Stimulated activated naive B cell treated with anti-CD40 and anti-IgM and Interleukin-4, amounts not matched to agents 10 μg/mL and 1 μg/mL and 100 μg/mL, for 72 hours (primary cell): ENCODE data around the gene ST8SIA1.
A peak's percentile ranks its signal among the peaks of the same experiment; 100 is the strongest.

ENCODE experiments used
- ATAC-seq, 2 donors: fragments of 150-1000 bp; cut with Tn5 transposase; replicated peaks; 2 replicates each; pipeline ENCODE4 v1.10.0; 2021; ENCODE audit warnings: moderate library complexity in 1 of 2
- DNase-seq: peaks from one replicate; pipeline ENCODE4 v3.0.0; 2021
- H3K27ac Mint-ChIP-seq: one replicate; pipeline ENCODE4 v1.8.0; 2022; ENCODE audit warnings: mild to moderate bottlenecking, mixed read lengths
- H3K27me3 Mint-ChIP-seq, 2 donors: one replicate each; pipeline ENCODE4 v1.8.0; 2022; ENCODE audit warnings: mixed read lengths in 2 of 2
- H3K36me3 Mint-ChIP-seq, 2 donors: one replicate each; pipeline ENCODE4 v1.8.0; 2022; ENCODE audit warnings: mixed read lengths in 2 of 2, mild to moderate bottlenecking in 1 of 2
- H3K4me1 Mint-ChIP-seq, 2 donors: one replicate each; pipeline ENCODE4 v1.8.0; 2022; ENCODE audit warnings: mixed read lengths in 2 of 2, mild to moderate bottlenecking in 1 of 2
- H3K4me3 Mint-ChIP-seq, 2 donors: one replicate each; pipeline ENCODE4 v1.8.0; 2022; ENCODE audit warnings: mild to moderate bottlenecking in 2 of 2, mixed read lengths in 2 of 2, moderate library complexity in 1 of 2
- H3K9me3 Mint-ChIP-seq, 2 donors: one replicate each; pipeline ENCODE4 v1.8.0; 2022; ENCODE audit warnings: mixed read lengths in 2 of 2, mild to moderate bottlenecking in 1 of 2

ST8SIA1 gene

DNA sequence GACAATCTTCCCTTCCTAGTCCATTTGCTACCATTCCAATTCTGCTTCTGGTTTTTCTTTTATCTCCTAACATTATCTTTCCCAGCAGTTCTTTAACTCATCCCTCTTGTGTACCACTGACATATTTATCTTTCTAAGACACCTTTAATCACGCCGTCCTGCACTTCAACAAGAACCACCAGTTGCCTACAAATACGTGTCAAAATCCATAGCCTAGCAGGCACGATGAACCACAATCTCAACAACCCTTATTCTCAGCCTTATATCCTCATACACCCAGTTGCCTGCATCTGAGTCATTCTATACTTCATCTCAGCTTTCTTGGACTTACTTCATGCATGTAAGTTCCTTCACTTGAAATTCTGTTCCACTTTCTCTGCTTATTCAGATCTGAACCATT, 16.4 kb upstream of the ST8SIA1 start:
- no peaks in the 10 kb centered on the region for H3K36me3 Mint-ChIP-seq
- peaks cover 0 to 5% of the 10 kb centered on the region in 2 donors for H3K9me3 Mint-ChIP-seq
- H3K27ac Mint-ChIP-seq = no peak overlapping the region
- H3K4me1 Mint-ChIP-seq = no peaks in the 10 kb centered on the region
- ATAC-seq (no peak), DNase-seq (no peak)
- H3K4me3 Mint-ChIP-seq = no peak overlapping the region
- peaks cover 7 to 16% of the 10 kb centered on the region in 2 donors for H3K27me3 Mint-ChIP-seq

DNA sequence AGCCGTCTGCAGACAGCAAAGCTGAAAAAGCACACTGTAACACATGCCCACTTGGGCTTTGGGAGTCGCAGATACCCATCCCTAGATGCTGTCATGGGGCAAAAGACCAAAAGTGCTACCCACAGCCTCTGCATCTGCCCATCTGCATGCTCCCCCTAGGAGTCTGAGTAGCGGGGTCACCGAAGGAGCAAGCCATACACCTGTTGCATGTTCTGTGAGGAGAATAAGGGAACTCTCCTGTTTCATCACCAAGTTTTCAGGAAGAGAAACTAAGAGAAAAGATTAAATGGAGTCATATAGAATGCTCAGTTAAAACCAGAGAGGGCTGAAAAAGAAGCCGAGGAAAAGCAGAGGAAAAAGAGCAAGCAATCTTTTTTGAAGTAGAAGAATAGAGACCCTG, 13.7 kb upstream of the ST8SIA1 start:
- H3K27ac Mint-ChIP-seq = no peak overlapping the region
- no peak overlapping the region for H3K4me3 Mint-ChIP-seq
- H3K4me1 Mint-ChIP-seq = no peaks in the 10 kb centered on the region
- peaks cover 3 to 6% of the 10 kb centered on the region in 2 donors for H3K27me3 Mint-ChIP-seq
- peaks cover 0 to 5% of the 10 kb centered on the region in 2 donors for H3K9me3 Mint-ChIP-seq
- DNase-seq = no peak
- no peaks in the 10 kb centered on the region for H3K36me3 Mint-ChIP-seq
- ATAC-seq = no peak

DNA sequence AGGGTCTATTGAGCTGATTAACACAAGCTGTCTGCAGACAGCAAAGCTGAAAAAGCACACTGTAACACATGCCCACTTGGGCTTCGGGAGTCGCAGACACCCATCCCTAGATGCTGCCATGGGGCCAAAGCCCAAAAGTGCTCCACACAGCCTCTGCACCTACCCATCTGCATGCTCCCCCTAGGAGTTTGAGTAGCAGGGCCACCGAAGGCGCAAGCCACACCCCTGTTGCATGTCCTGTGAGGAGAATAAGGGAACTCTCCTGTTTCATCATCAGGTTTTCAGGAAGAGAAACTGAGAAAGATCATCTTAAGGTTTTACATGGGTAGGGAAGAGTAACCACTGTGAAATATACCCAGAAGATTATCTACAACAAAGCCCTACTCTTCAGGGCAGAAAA, 5.6 kb upstream of the ST8SIA1 start:
- Mint-ChIP-seq H3K4me3 (no peak overlapping the region), H3K36me3 (peaks cover 6 to 9% of the 10 kb centered on the region in 2 donors), H3K27ac (no peak overlapping the region), H3K4me1 (peaks cover 6 to 7% of the 10 kb centered on the region in 2 donors), H3K9me3 (peaks cover 7 to 15% of the 10 kb centered on the region in 2 donors), H3K27me3 (peaks cover 53 to 68% of the 10 kb centered on the region in 2 donors)
- DNase-seq (no peak), ATAC-seq (peak; percentile 15 to 37)

DNA sequence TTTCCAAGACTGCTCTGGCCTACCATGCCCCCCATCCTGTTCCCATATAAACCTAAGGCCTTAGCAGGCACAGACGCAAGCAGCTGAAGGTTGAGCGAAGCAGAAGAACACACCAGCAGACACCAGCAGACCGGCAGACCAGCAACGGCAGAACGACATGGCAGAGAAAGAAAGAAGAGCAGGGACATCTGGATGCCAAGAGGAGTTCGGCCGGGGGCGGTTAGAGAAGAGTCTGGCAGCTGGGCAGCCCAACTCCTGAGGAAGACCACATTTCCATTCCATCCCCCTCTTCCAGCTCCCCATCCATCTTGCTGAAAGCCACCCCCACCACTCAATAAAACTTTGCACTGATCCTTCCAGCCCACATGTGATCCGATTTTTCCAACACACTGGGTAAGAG, 5.2 kb upstream of the ST8SIA1 start:
- Mint-ChIP-seq H3K27me3 (peaks cover 58 to 72% of the 10 kb centered on the region in 2 donors), H3K4me1 (peaks cover 6 to 12% of the 10 kb centered on the region in 2 donors), H3K27ac (no peak overlapping the region), H3K9me3 (peaks cover 7 to 15% of the 10 kb centered on the region in 2 donors), H3K4me3 (no peak overlapping the region), H3K36me3 (peaks cover 9% of the 10 kb centered on the region in 2 donors)
- DNase-seq = no peak
- ATAC-seq = no peak

DNA sequence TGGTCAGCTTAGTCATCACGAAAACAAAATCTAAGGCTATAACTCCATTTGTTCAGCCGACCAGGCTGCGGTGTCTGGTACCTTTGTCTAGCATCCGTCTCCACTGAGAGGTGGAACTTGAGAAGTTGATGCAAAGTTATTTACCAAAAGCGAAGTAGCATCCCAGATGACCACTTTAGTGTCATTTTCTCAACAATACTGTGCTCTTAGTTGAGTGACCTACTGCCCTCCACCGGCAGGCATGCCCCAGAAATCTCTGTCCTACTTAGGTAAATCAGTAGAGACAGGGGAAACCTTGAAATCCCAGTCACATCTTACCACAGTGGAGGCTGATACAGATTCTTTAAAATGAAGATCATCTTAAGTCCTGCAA, 1.3 kb upstream of the ST8SIA1 start:
- H3K4me1 Mint-ChIP-seq = peaks cover 13 to 28% of the 10 kb centered on the region in 2 donors
- ATAC-seq (peak; percentile 16 to 30), DNase-seq (no peak)
- peaks cover 0 to 4% of the 10 kb centered on the region in 2 donors for H3K36me3 Mint-ChIP-seq
- H3K27me3 Mint-ChIP-seq = peaks cover 72 to 79% of the 10 kb centered on the region in 2 donors
- peaks cover 0 to 4% of the 10 kb centered on the region in 2 donors for H3K9me3 Mint-ChIP-seq
- no peak overlapping the region for H3K27ac Mint-ChIP-seq
- H3K4me3 Mint-ChIP-seq = peak overlapping the region; percentile 90 to 96

DNA sequence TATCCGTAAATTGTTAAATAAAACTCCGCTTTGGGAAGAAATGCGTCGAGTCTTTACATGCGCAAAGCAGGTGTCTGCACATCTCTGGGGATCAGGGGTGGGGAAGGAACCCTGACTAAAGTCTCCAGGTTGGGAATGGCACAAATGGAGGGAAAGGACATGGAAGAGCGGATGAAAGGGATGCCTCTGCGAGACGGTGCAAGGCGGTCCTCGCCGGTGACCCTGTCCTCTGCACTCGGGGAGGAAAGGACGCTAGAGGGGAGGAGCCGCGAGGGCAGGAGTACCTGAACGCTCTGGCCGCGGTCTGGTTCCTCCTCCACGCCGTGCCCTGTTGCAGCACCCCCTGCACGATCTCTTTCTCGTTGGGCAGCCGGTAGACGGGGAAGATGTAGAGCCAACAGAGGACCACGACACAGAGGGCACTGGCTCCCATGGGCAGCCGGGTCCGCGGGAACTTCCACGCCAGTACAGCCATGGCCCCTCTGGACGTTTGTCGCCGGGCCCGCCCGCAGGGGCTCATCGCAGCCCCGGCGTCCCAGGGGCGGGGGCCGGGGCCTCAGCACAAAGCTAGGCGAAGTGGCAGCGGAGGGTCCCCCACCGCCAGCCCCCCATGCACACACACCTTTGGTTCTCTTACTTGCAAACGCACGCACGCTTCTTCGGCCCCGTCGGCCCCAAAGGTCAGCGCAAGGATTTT, 646 bp downstream of the ST8SIA1 start:
- H3K9me3 Mint-ChIP-seq = no peaks in the 10 kb centered on the region
- peaks cover 65 to 76% of the 10 kb centered on the region in 2 donors for H3K27me3 Mint-ChIP-seq
- H3K36me3 Mint-ChIP-seq = peaks cover 0 to 4% of the 10 kb centered on the region in 2 donors
- peak overlapping the region; percentile 90 to 96 for H3K4me3 Mint-ChIP-seq
- H3K27ac Mint-ChIP-seq = no peak overlapping the region
- no peak for ATAC-seq
- DNase-seq = no peak
- peaks cover 11 to 28% of the 10 kb centered on the region in 2 donors for H3K4me1 Mint-ChIP-seq

DNA sequence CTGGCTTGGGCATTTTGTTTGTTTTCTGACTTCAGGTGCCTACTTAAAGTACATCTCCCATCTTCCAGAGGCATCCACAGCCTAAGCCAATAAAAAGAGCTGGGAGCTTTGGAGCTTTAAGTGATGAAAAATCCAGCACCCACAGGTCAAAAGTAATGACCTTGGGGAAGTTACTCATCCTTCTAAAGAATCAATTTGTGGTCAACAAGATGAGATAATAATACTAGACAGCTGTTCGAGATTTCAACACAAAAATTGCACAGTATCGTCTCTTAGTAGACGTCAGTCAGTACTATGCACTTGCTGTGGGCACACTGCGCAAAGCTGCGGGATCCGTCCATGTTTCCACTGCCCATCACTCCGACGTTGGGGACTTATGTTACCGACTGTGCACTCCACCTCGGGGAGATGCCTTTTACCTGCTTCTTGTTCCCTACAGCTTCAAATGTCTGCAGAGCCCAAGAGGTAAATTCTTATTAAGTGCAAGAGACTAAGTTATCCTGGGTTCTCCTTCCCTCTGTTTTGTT, 1.3 kb downstream of the ST8SIA1 start:
- Mint-ChIP-seq H3K4me1 (peaks cover 11 to 28% of the 10 kb centered on the region in 2 donors), H3K27me3 (peaks cover 65 to 70% of the 10 kb centered on the region in 2 donors), H3K36me3 (peaks cover 0 to 4% of the 10 kb centered on the region in 2 donors), H3K27ac (no peak overlapping the region), H3K4me3 (peak overlapping the region; percentile 67 to 96), H3K9me3 (no peaks in the 10 kb centered on the region)
- no peak for ATAC-seq
- DNase-seq = no peak

DNA sequence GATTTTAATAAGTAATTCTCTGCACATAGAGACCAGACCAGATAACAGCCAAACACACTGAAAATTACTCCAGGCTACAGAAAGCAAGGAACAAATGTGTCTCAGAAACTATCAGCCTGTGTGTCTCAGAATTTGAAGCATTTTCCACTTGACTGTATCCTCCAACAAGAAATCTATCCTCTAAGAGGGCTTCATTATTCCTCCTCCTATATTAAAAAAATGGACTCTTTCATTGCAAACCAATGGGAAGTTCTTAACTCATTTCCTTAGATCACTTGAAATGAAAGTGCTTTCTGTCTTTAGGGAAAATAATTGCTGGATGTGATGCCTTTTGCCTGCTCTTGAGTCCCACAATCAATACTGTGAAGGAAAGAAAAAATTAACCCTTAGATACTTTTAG, 2.3 kb downstream of the ST8SIA1 start:
- no peak for DNase-seq
- H3K36me3 Mint-ChIP-seq = peaks cover 0 to 4% of the 10 kb centered on the region in 2 donors
- H3K27ac Mint-ChIP-seq = no peak overlapping the region
- H3K9me3 Mint-ChIP-seq = no peaks in the 10 kb centered on the region
- no peak for ATAC-seq
- H3K4me3 Mint-ChIP-seq = no peak overlapping the region
- H3K27me3 Mint-ChIP-seq = peaks cover 62 to 63% of the 10 kb centered on the region in 2 donors
- H3K4me1 Mint-ChIP-seq = peaks cover 11 to 28% of the 10 kb centered on the region in 2 donors

DNA sequence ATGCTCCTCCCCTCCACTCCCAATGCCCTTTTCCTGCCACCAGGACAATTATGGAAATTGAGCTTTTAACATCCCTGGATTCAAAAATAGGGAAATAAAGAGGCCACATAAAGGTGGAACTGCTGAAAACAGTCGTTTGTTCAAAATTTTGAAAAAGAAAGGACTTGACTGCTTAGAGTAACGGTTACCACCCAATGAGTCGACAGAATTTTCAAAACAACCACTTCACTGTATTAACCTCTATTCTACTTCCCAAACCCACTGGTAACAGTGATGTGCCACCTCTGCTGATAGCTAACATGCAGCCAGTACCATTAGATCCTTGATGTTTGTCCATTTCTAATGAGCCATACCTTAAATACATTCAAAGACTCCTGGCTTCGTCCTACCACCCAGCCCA, 4.9 kb downstream of the ST8SIA1 start:
- H3K27me3 Mint-ChIP-seq = peaks cover 37 to 39% of the 10 kb centered on the region in 2 donors
- ATAC-seq (no peak), DNase-seq (no peak)
- H3K27ac Mint-ChIP-seq = no peak overlapping the region
- H3K9me3 Mint-ChIP-seq = no peaks in the 10 kb centered on the region
- H3K4me3 Mint-ChIP-seq = no peak overlapping the region
- H3K36me3 Mint-ChIP-seq = no peaks in the 10 kb centered on the region
- peaks cover 7 to 15% of the 10 kb centered on the region in 2 donors for H3K4me1 Mint-ChIP-seq

DNA sequence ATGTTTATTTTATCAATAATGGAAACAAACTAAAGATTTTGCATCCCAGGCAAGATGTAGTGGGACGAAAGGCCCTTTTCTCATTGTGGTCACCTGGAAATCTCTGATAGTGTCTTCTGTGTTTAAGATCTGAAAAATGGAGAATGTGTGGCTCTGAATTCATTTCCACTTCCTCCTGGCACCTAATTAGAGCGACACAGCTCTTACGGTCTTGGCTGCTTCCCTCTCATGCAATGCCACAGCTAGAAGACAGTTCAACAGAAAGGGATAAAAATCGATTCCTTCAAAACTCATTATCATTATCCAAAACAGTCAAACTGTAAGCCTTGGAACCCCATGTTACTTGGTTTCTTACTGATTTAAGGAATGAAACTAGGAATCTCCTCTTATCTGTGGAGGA, 9.3 kb downstream of the ST8SIA1 start:
- Mint-ChIP-seq H3K27ac (no peak overlapping the region), H3K4me1 (peaks cover 0 to 11% of the 10 kb centered on the region in 2 donors), H3K27me3 (peaks cover 24 to 30% of the 10 kb centered on the region in 2 donors), H3K36me3 (no peaks in the 10 kb centered on the region), H3K4me3 (no peak overlapping the region), H3K9me3 (no peaks in the 10 kb centered on the region)
- DNase-seq (no peak), ATAC-seq (no peak)

DNA sequence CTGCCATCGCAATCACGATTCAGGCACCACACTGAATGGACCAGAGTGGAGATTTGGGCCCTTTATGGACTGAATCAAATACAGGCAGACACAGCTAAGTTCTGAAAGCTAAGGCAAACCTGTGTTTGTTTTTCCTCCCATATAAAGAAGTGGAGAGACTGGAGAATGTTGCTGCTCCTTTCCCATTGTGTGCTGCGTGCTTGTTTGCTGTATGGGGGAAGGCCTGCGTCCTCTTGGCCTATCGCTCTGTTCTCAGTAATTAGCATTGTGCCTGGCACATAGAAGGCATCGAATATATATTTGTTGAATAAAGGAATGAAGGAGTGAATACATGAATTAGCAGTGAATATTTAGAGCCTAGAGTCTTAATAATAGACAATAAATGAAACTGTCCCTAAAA, 12.4 kb downstream of the ST8SIA1 start:
- Mint-ChIP-seq H3K27ac (no peak overlapping the region), H3K27me3 (peaks cover 16 to 32% of the 10 kb centered on the region in 2 donors), H3K4me3 (no peak overlapping the region), H3K36me3 (no peaks in the 10 kb centered on the region), H3K4me1 (peaks cover 0 to 11% of the 10 kb centered on the region in 2 donors), H3K9me3 (no peaks in the 10 kb centered on the region)
- DNase-seq (no peak), ATAC-seq (no peak)

DNA sequence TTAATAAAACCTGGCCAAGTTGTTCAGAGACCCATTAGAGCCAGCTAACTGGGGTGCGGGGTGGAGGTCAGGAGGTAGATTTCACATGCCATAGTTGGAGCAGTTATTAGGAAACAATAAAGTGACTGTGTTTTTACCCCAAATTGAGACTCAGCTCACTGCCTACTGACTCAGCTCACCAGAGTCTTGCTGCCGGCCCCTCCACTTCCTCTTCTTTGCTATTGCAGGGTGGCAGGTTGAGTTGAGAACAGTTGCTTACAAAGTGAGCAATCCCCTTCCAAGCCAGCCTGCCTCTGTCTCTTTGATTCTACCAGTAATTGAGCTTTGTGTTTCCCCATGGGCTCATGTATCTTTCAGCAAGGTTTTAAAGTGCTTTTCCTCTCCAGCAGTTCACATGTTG, 12.9 kb downstream of the ST8SIA1 start:
- Mint-ChIP-seq H3K36me3 (no peaks in the 10 kb centered on the region), H3K9me3 (no peaks in the 10 kb centered on the region), H3K27me3 (peaks cover 15 to 32% of the 10 kb centered on the region in 2 donors), H3K4me1 (peaks cover 0 to 11% of the 10 kb centered on the region in 2 donors), H3K27ac (no peak overlapping the region), H3K4me3 (no peak overlapping the region)
- DNase-seq = no peak
- peak; percentile 50 to 55 for ATAC-seq

DNA sequence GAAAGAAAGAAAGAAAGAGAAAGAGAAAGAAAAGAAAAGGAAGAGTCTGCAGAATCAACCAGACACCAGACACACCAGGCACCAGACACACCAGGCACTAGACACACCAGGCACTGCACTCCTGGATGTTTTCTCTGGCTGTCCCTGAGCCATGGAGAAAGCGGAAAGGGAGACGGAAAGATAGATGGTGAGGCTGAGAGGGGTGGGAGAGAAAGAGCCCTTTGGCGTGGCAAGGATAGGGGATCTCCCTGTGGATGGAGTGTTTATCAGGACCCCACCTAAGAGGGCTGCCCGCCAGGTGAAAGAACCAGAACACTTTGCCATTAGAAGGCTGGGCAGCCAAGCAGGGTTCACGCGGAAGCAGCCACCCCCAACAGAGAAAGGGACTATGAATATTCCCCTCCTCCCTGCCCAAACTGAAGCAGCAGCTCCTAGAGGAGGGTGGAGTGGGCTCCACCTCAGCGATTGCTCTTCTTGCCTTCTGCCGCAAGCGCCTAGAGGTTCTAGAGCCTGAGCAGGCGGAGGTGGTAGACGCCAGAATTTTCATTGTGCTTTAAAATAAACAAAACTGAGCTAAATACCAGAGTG, 13.4 kb downstream of the ST8SIA1 start:
- no peak overlapping the region for H3K27ac Mint-ChIP-seq
- H3K4me1 Mint-ChIP-seq = peaks cover 0 to 11% of the 10 kb centered on the region in 2 donors
- no peak overlapping the region for H3K4me3 Mint-ChIP-seq
- DNase-seq (no peak), ATAC-seq (no peak)
- peaks cover 15 to 32% of the 10 kb centered on the region in 2 donors for H3K27me3 Mint-ChIP-seq
- no peaks in the 10 kb centered on the region for H3K36me3 Mint-ChIP-seq
- H3K9me3 Mint-ChIP-seq = no peaks in the 10 kb centered on the region

DNA sequence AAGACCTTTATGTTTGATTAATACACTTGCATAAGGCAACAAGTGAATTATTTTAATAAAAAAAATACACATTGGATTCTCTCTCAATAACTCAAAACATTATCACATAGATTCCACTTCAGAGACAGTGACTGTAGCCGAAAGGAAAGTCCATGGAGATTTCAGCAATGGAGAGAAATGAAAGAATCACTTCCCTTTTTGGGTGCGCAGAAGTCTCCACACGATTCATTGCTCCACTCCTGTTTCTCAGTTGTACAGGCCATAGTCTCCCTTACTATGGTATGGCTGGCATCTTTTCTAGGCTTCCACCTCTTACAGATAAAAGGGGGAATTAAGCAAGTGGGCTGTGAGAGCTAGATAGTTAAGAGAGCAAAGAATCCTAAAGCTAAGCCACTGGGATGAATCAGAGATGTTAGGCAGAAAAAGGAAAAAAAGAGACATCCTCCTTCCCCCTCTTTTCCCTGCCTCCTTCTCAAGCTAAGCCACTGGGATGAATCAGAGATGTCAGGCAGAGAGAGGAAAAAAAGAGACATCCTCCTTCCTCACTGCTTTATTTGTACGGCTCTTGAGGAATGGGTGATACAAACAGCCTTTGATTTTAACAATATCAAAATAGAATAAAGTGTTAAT, 16.3 kb downstream of the ST8SIA1 start:
- peaks cover 24 to 54% of the 10 kb centered on the region in 2 donors for H3K27me3 Mint-ChIP-seq
- DNase-seq (no peak), ATAC-seq (no peak)
- no peaks in the 10 kb centered on the region for H3K9me3 Mint-ChIP-seq
- H3K4me3 Mint-ChIP-seq = no peak overlapping the region
- no peaks in the 10 kb centered on the region for H3K36me3 Mint-ChIP-seq
- no peak overlapping the region for H3K27ac Mint-ChIP-seq
- H3K4me1 Mint-ChIP-seq = peaks cover 0 to 11% of the 10 kb centered on the region in 2 donors
